ENCODE measurements around the gene DISC1.

Gene DISC1

DNA sequence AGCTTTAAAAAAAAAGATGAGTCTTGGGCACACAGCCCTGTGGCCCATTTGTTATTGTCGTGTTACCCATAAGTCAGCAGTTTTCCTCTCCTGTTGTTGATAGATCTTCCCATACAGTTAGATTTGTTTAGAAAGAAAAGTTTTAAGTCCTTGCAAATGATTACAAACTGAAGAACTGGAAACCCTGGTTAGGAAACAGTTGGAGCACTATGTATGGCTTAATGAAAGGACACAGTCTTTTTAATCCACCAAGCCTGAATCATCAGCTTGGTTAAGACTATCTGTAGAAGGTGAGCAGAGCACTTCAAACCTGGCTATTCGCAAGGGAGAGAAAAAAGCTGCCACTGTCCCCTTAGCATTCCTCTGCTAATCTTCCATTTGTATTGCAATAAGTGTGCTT lies 241.0 kb downstream of the DISC1 start:
- Histone ChIP-seq H3K4me3 (ENCODE audit: severe bottlenecking) (no peak overlapping the region), H3K27ac (ENCODE audit: poor library complexity, severe bottlenecking) (no peak overlapping the region), H3K9me3 (ENCODE audit: severe bottlenecking) (no peaks in the 10 kb centered on the region), H3K27me3 (ENCODE audit: insufficient read depth, poor library complexity, severe bottlenecking) (no peaks in the 10 kb centered on the region), H3K36me3 (ENCODE audit: low read depth) (no peaks in the 10 kb centered on the region), H3K4me1 (ENCODE audit: insufficient read depth, poor library complexity, severe bottlenecking) (no peaks in the 10 kb centered on the region)
- ATAC-seq (ENCODE audit: low read depth) (no peak), DNase-seq (ENCODE audit: low spot score) (no peak)
- TF ChIP-seq, protein P1, sequence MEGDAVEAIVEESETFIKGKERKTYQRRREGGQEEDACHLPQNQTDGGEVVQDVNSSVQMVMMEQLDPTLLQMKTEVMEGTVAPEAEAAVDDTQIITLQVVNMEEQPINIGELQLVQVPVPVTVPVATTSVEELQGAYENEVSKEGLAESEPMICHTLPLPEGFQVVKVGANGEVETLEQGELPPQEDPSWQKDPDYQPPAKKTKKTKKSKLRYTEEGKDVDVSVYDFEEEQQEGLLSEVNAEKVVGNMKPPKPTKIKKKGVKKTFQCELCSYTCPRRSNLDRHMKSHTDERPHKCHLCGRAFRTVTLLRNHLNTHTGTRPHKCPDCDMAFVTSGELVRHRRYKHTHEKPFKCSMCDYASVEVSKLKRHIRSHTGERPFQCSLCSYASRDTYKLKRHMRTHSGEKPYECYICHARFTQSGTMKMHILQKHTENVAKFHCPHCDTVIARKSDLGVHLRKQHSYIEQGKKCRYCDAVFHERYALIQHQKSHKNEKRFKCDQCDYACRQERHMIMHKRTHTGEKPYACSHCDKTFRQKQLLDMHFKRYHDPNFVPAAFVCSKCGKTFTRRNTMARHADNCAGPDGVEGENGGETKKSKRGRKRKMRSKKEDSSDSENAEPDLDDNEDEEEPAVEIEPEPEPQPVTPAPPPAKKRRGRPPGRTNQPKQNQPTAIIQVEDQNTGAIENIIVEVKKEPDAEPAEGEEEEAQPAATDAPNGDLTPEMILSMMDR (IDR thresholded peaks at IDR 0.05; ENCODE audit: poor library complexity, severe bottlenecking) = no peak

DNA sequence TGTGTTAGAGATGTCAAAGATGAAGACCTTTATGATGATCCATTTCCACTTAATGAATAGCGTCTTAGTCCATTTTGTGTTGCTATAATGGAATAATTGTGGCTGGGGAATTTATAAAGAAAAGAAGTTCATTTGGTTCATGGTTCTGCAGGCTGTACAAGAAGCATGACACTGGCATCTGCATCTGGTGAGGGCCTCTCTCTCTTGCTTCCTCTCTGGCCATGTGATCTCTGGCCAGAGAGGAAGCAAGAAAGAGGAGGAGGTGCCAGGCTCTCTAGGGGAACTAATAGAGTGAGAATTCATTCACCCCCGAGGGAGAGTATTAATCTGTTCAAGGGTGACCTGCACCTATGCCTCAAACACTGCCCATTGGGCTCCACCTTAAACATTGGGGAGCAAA lies 242.8 kb downstream of the DISC1 start:
- no peak for DNase-seq (ENCODE audit: low spot score)
- H3K4me1 ChIP-seq (ENCODE audit: insufficient read depth, poor library complexity, severe bottlenecking) = no peaks in the 10 kb centered on the region
- TF ChIP-seq, protein P1 (IDR thresholded peaks at IDR 0.05; ENCODE audit: poor library complexity, severe bottlenecking) = no peak

DNA sequence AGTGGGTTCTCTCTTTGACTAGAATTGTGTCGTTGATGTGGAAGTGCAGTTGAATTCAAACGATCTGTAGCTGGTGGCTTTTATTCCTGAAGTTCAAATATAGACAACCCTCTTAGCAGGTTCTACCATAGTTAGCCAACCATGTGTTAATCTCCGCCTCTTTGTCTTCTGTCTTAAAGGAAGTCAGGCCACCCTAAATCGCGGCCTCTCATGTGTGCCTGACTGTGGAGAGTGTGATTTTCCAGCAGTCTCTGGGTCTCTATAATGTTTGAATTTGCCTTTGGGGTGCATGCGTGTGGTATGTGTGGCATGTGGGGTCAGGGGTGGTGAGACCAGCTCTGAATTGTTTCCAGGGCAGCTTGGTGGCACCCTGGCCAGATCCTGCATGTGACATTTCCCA lies 244.9 kb downstream of the DISC1 start:
- Histone ChIP-seq H3K27ac (ENCODE audit: poor library complexity, severe bottlenecking) (no peak overlapping the region), H3K4me1 (ENCODE audit: insufficient read depth, poor library complexity, severe bottlenecking) (no peaks in the 10 kb centered on the region), H3K4me3 (ENCODE audit: severe bottlenecking) (no peak overlapping the region), H3K27me3 (ENCODE audit: insufficient read depth, poor library complexity, severe bottlenecking) (no peaks in the 10 kb centered on the region), H3K36me3 (ENCODE audit: low read depth) (no peaks in the 10 kb centered on the region), H3K9me3 (ENCODE audit: severe bottlenecking) (no peaks in the 10 kb centered on the region)
- TF ChIP-seq, protein P1 (IDR thresholded peaks at IDR 0.05; ENCODE audit: poor library complexity, severe bottlenecking) = no peak
- ATAC-seq (ENCODE audit: low read depth) (no peak), DNase-seq (ENCODE audit: low spot score) (no peak)

More for the DNA sequence above, 242.8 kb downstream of the DISC1 start:
- H3K27me3 ChIP-seq (ENCODE audit: insufficient read depth, poor library complexity, severe bottlenecking) = no peaks in the 10 kb centered on the region
- no peaks in the 10 kb centered on the region for H3K9me3 ChIP-seq (ENCODE audit: severe bottlenecking)
- H3K27ac ChIP-seq (ENCODE audit: poor library complexity, severe bottlenecking) = no peak overlapping the region
- H3K4me3 ChIP-seq (ENCODE audit: severe bottlenecking) = no peak overlapping the region
- no peak for ATAC-seq (ENCODE audit: low read depth)
- no peaks in the 10 kb centered on the region for H3K36me3 ChIP-seq (ENCODE audit: low read depth)

DNA sequence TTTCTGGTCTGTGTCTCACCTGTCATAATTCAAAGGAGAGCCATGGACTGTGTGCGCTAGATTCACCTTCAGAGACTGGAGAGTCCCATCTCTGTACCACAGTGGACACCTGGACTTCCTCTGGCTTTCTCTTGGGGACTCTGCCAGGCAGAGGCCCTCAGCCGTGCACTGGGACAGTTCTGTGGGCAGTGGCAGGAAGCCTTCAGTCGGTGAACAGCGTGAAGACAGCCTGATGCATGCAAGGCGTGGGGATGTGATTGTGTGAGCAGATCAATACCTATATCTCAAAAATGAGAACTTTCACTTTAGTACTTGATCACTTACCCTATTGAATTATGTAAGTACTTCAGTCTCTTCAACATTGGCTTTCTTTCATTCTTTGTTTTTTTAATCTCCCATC lies 245.3 kb downstream of the DISC1 start:
- ATAC-seq (ENCODE audit: low read depth) (no peak), DNase-seq (ENCODE audit: low spot score) (no peak)
- TF ChIP-seq, protein P1 (IDR thresholded peaks at IDR 0.05; ENCODE audit: poor library complexity, severe bottlenecking) = no peak
- Histone ChIP-seq H3K27me3 (ENCODE audit: insufficient read depth, poor library complexity, severe bottlenecking) (no peaks in the 10 kb centered on the region), H3K36me3 (ENCODE audit: low read depth) (no peaks in the 10 kb centered on the region), H3K27ac (ENCODE audit: poor library complexity, severe bottlenecking) (no peak overlapping the region), H3K9me3 (ENCODE audit: severe bottlenecking) (no peaks in the 10 kb centered on the region), H3K4me3 (ENCODE audit: severe bottlenecking) (no peak overlapping the region), H3K4me1 (ENCODE audit: insufficient read depth, poor library complexity, severe bottlenecking) (no peaks in the 10 kb centered on the region)

DNA sequence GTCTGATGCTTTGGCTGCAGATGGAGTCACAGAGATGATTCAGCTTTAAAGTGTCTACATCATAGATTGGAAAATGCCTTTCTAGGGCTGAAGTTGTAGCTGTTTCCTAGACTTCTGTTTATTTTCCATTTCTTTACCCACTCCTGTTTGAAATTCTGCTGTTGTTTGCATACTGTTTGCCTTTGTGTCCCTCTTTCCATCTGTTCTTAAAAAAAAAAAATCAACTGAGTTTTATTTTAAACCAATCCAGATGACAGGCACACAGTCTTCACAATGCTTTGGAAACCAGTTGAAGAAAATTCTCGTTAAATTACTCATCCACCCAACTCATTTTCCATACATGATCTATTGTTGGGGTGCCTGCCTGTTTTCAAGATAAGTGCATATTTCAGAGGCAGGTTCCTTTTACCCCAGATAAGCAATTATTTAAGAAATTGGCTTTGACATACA lies 245.9 kb downstream of the DISC1 start:
- no peaks in the 10 kb centered on the region for H3K27me3 ChIP-seq (ENCODE audit: insufficient read depth, poor library complexity, severe bottlenecking)
- H3K9me3 ChIP-seq (ENCODE audit: severe bottlenecking) = no peaks in the 10 kb centered on the region
- no peaks in the 10 kb centered on the region for H3K36me3 ChIP-seq (ENCODE audit: low read depth)
- DNase-seq (ENCODE audit: low spot score) = no peak
- H3K4me3 ChIP-seq (ENCODE audit: severe bottlenecking) = no peak overlapping the region
- TF ChIP-seq, protein P1 (IDR thresholded peaks at IDR 0.05; ENCODE audit: poor library complexity, severe bottlenecking) = no peak
- no peak for ATAC-seq (ENCODE audit: low read depth)
- no peaks in the 10 kb centered on the region for H3K4me1 ChIP-seq (ENCODE audit: insufficient read depth, poor library complexity, severe bottlenecking)
- H3K27ac ChIP-seq (ENCODE audit: poor library complexity, severe bottlenecking) = no peak overlapping the region

Data from RWPE2 (cell line).